ENCODE data around the gene SETBP1. TPM values are rescaled to one million over a fixed set of nuclear protein-coding genes. Genes with fewer than 3 reads are reported as not detected.

The SETBP1 gene
- total RNA-seq, 1 experiment from 2014 or later, result 9.6 TPM

- no peaks in the 10 kb centered on the region for H3K9me3 Mint-ChIP-seq
- H3K27me3 Mint-ChIP-seq (ENCODE audit: low read depth), result no peaks in the 10 kb centered on the region; the same call in 1 of the 2 replicates
- CTCF ChIA-PET, result no interaction called here
- no peaks in the 10 kb centered on the region for H3K36me3 Mint-ChIP-seq
- peaks cover 5% of the 10 kb centered on the region; the same call in 1 of the 2 replicates for H3K4me1 Mint-ChIP-seq
- TF ChIP-seq IRF2 (CRISPR knock-in tag; IDR thresholded peaks at IDR 0.05; ENCODE audit: borderline replicate concordance, low read depth) (no peak), NFATC4 (CRISPR knock-in tag; IDR thresholded peaks at IDR 0.05) (no peak), CDX4 (CRISPR knock-in tag; IDR thresholded peaks at IDR 0.05; ENCODE audit: borderline replicate concordance) (no peak), MLX (CRISPR knock-in tag; IDR thresholded peaks at IDR 0.05) (no peak), ZNF263 (CRISPR knock-in tag; IDR thresholded peaks at IDR 0.05; ENCODE audit: low read depth) (no peak), ELF4 (CRISPR knock-in tag; IDR thresholded peaks at IDR 0.05; ENCODE audit: low read depth) (no peak)
- H3K4me3 Mint-ChIP-seq, result no peak overlapping the region
- DNase-seq (ENCODE audit: low spot score) (no peak), ATAC-seq (no peak)
- H3K27ac Mint-ChIP-seq, result no peak overlapping the region
- POLR2A ChIA-PET, result no interaction called here
Measured at GRCh38 chr18:44637210-44638033, 43.3 kb upstream of the SETBP1 start.

- Mint-ChIP-seq H3K27ac (no peak overlapping the region; the same call in 1 of the 2 replicates), H3K4me1 (peaks cover 5% of the 10 kb centered on the region; the same call in 1 of the 2 replicates), H3K36me3 (no peaks in the 10 kb centered on the region), H3K9me3 (no peaks in the 10 kb centered on the region), H3K4me3 (no peak overlapping the region), H3K27me3 (ENCODE audit: low read depth) (no peaks in the 10 kb centered on the region; the same call in 1 of the 2 replicates)
- DNase-seq (ENCODE audit: low spot score) (no peak), ATAC-seq (no peak)
- TF ChIP-seq, protein P1, sequence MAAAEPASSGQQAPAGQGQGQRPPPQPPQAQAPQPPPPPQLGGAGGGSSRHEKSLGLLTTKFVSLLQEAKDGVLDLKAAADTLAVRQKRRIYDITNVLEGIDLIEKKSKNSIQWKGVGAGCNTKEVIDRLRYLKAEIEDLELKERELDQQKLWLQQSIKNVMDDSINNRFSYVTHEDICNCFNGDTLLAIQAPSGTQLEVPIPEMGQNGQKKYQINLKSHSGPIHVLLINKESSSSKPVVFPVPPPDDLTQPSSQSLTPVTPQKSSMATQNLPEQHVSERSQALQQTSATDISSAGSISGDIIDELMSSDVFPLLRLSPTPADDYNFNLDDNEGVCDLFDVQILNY (CRISPR knock-in tag; IDR thresholded peaks at IDR 0.05), result no peak
- TF ChIP-seq, protein P2, sequence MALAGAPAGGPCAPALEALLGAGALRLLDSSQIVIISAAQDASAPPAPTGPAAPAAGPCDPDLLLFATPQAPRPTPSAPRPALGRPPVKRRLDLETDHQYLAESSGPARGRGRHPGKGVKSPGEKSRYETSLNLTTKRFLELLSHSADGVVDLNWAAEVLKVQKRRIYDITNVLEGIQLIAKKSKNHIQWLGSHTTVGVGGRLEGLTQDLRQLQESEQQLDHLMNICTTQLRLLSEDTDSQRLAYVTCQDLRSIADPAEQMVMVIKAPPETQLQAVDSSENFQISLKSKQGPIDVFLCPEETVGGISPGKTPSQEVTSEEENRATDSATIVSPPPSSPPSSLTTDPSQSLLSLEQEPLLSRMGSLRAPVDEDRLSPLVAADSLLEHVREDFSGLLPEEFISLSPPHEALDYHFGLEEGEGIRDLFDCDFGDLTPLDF (CRISPR knock-in tag; IDR thresholded peaks at IDR 0.05), result no peak
- no peak for TF ChIP-seq MYBL2 (CRISPR knock-in tag; IDR thresholded peaks at IDR 0.05)
- no peak for TF ChIP-seq PRDM15 (CRISPR knock-in tag; IDR thresholded peaks at IDR 0.05)
- TF ChIP-seq JAZF1 (CRISPR knock-in tag; IDR thresholded peaks at IDR 0.05), result no peak
- no peak for TF ChIP-seq ZNF671 (CRISPR knock-in tag; IDR thresholded peaks at IDR 0.05)
- no peak for TF ChIP-seq ATF6 (CRISPR knock-in tag; IDR thresholded peaks at IDR 0.05)
- TF ChIP-seq NR3C1 (CRISPR knock-in tag; conservative IDR thresholded peaks at IDR 0.05; ENCODE audit: low read depth), result no peak
- no peak for TF ChIP-seq ZNF317 (CRISPR knock-in tag; IDR thresholded peaks at IDR 0.05; ENCODE audit: borderline replicate concordance, low read depth)
- TF ChIP-seq ZNF423 (CRISPR knock-in tag; IDR thresholded peaks at IDR 0.05), result no peak
- no peak for TF ChIP-seq KAT7 (CRISPR knock-in tag; IDR thresholded peaks at IDR 0.05; ENCODE audit: borderline replicate concordance)
- no peak for TF ChIP-seq SMAD4 (CRISPR knock-in tag; IDR thresholded peaks at IDR 0.05)
- POLR2A ChIA-PET, result no interaction called here
- CTCF ChIA-PET, result no interaction called here
Measured at GRCh38 chr18:44638034-44638540, 42.6 kb upstream of the SETBP1 start.
